Breast epithelium (tissue), 3 donors: ENCODE results near the gene MMAB.

Experiments used
- CTCF ChIP-seq, 3 donors: fragments of 450-650 bp; IDR thresholded peaks; one replicate each; pipeline ENCODE4 v1.5.1; 2016 to 2017; ENCODE audit warnings: antibody characterized with exemption in 3 of 3, mild to moderate bottlenecking in 3 of 3, moderate library complexity in 3 of 3
- POLR2A ChIP-seq: fragments of 450-650 bp; IDR thresholded peaks from one replicate; pipeline ENCODE4 v1.6.1; 2016; ENCODE audit warnings: antibody characterized with exemption, mild to moderate bottlenecking, moderate library complexity

GRCh38 chr12:109599087-109599486 lies 25.8 kb upstream of the MMAB start:
- TF ChIP-seq CTCF (IDR thresholded peaks at IDR 0.05) (no peak), POLR2A (no peak)
